ENCODE data around the gene ZNF467. TPM values are rescaled to one million over a fixed set of nuclear protein-coding genes. Genes with fewer than 3 reads are reported as not detected.

ZNF467 gene
- total RNA-seq, 1 experiment from 2014 or later, result 0.71 TPM

GRCh38 chr7:149811831-149812490 lies 38.6 kb upstream of the ZNF467 start:
- no peaks in the 10 kb centered on the region for H4K20me1 ChIP-seq (ENCODE audit: insufficient read depth, low read depth, low read length)
- H3K36me3 ChIP-seq (ENCODE audit: insufficient read depth, low read length), result no peaks in the 10 kb centered on the region
- no peaks in the 10 kb centered on the region for H3K9me2 ChIP-seq (replicated peaks; ENCODE audit: insufficient read depth, low read length)
- no peak overlapping the region for H3K27ac ChIP-seq (ENCODE audit: low read length)
- no peaks in the 10 kb centered on the region for H3K4me1 ChIP-seq (ENCODE audit: low read length)
- no peak overlapping the region for H3K9ac ChIP-seq (ENCODE audit: low read length)
- H3K4me2 ChIP-seq (ENCODE audit: low read depth, low read length, poor library complexity, severe bottlenecking), result no peak overlapping the region
- DNase-seq, result no peak
- no peaks in the 10 kb centered on the region for H3K79me2 ChIP-seq (ENCODE audit: low read length)
- H3K4me3 ChIP-seq (ENCODE audit: low read length), result no peak overlapping the region
- H2AFZ ChIP-seq (ENCODE audit: low read length), result no peak overlapping the region
- H3K9me3 ChIP-seq (ENCODE audit: low read length), result no peaks in the 10 kb centered on the region
- no peaks in the 10 kb centered on the region for H3K27me3 ChIP-seq (ENCODE audit: low read length)

DNA sequence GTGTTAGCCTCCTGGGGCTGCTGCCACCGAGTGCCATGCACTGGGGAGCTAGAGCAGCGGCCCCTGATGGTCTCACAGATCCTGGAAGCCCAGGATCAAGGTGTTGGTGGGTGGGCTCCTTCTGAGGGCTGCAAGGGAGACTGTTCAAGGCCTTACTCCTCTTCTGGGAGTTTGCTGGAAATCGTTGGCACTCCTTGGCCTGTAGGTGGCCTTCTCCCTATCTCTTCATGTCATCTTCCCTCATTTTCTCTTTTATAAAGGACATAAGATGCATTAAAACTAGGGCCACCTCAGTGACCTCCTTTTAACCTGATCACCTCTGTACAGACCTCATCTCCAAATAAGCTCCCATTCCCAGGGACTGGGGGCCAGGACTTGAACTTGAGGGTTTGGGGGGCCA lies 37.8 kb upstream of the ZNF467 start:
- Histone ChIP-seq H3K36me3 (ENCODE audit: insufficient read depth, low read length) (no peaks in the 10 kb centered on the region), H3K27me3 (ENCODE audit: low read length) (no peaks in the 10 kb centered on the region), H3K9me3 (ENCODE audit: low read length) (no peaks in the 10 kb centered on the region), H3K4me3 (ENCODE audit: low read length) (no peak overlapping the region), H3K79me2 (ENCODE audit: low read length) (no peaks in the 10 kb centered on the region), H3K27ac (ENCODE audit: low read length) (no peak overlapping the region), H3K4me1 (ENCODE audit: low read length) (no peaks in the 10 kb centered on the region), H3K4me2 (ENCODE audit: low read depth, low read length, poor library complexity, severe bottlenecking) (no peak overlapping the region), H4K20me1 (ENCODE audit: insufficient read depth, low read depth, low read length) (no peaks in the 10 kb centered on the region), H3K9ac (ENCODE audit: low read length) (no peak overlapping the region), H3K9me2 (replicated peaks; ENCODE audit: insufficient read depth, low read length) (no peaks in the 10 kb centered on the region), H2AFZ (ENCODE audit: low read length) (no peak overlapping the region)
- DNase-seq, result no peak

GRCh38 chr7:149809215-149809614 lies 35.8 kb upstream of the ZNF467 start:
- H3K4me2 ChIP-seq (ENCODE audit: low read depth, low read length, poor library complexity, severe bottlenecking), result no peak overlapping the region
- no peaks in the 10 kb centered on the region for H3K36me3 ChIP-seq (ENCODE audit: insufficient read depth, low read length)
- no peak overlapping the region for H3K9ac ChIP-seq (ENCODE audit: low read length)
- H3K9me3 ChIP-seq (ENCODE audit: low read length), result no peaks in the 10 kb centered on the region
- H4K20me1 ChIP-seq (ENCODE audit: insufficient read depth, low read depth, low read length), result no peaks in the 10 kb centered on the region
- H3K9me2 ChIP-seq (replicated peaks; ENCODE audit: insufficient read depth, low read length), result no peaks in the 10 kb centered on the region
- no peak overlapping the region for H3K27ac ChIP-seq (ENCODE audit: low read length)
- H3K4me3 ChIP-seq (ENCODE audit: low read length), result no peak overlapping the region
- no peaks in the 10 kb centered on the region for H3K4me1 ChIP-seq (ENCODE audit: low read length)
- no peak overlapping the region for H2AFZ ChIP-seq (ENCODE audit: low read length)
- DNase-seq, result no peak
- H3K79me2 ChIP-seq (ENCODE audit: low read length), result no peaks in the 10 kb centered on the region
- no peaks in the 10 kb centered on the region for H3K27me3 ChIP-seq (ENCODE audit: low read length)

GRCh38 chr7:149808311-149808710 lies 34.9 kb upstream of the ZNF467 start:
- no peaks in the 10 kb centered on the region for H3K9me2 ChIP-seq (replicated peaks; ENCODE audit: insufficient read depth, low read length)
- no peak overlapping the region for H3K4me2 ChIP-seq (ENCODE audit: low read depth, low read length, poor library complexity, severe bottlenecking)
- H3K9ac ChIP-seq (ENCODE audit: low read length), result no peak overlapping the region
- H3K36me3 ChIP-seq (ENCODE audit: insufficient read depth, low read length), result no peaks in the 10 kb centered on the region
- H3K4me3 ChIP-seq (ENCODE audit: low read length), result no peak overlapping the region
- DNase-seq, result no peak
- no peak overlapping the region for H3K27ac ChIP-seq (ENCODE audit: low read length)
- no peak overlapping the region for H2AFZ ChIP-seq (ENCODE audit: low read length)
- no peaks in the 10 kb centered on the region for H4K20me1 ChIP-seq (ENCODE audit: insufficient read depth, low read depth, low read length)
- no peaks in the 10 kb centered on the region for H3K4me1 ChIP-seq (ENCODE audit: low read length)
- no peaks in the 10 kb centered on the region for H3K79me2 ChIP-seq (ENCODE audit: low read length)
- no peaks in the 10 kb centered on the region for H3K27me3 ChIP-seq (ENCODE audit: low read length)
- H3K9me3 ChIP-seq (ENCODE audit: low read length), result no peaks in the 10 kb centered on the region

DNA sequence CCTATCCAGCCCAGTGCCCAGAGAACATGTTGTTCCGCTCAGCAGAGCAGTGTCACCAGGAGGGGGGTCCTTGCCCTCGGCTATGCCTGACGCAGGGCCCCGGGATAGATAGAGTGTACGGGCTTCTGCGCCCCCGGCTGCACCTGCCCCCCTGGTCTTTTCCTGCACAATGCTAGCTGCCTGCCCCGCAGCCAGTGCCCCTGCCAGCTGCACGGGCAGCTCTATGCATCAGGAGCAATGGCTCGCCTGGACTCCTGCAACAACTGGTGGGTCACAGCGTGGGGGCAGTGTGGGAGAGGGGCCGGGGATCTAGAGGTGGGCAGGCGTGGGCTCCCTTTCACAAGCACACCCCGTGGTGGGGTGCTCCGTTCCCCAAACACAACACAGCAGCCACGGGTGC lies 33.3 kb upstream of the ZNF467 start:
- Histone ChIP-seq H3K79me2 (ENCODE audit: low read length) (no peaks in the 10 kb centered on the region), H2AFZ (ENCODE audit: low read length) (no peak overlapping the region), H3K9me2 (replicated peaks; ENCODE audit: insufficient read depth, low read length) (no peaks in the 10 kb centered on the region), H3K4me3 (ENCODE audit: low read length) (no peak overlapping the region), H3K36me3 (ENCODE audit: insufficient read depth, low read length) (no peaks in the 10 kb centered on the region), H4K20me1 (ENCODE audit: insufficient read depth, low read depth, low read length) (no peaks in the 10 kb centered on the region), H3K27me3 (ENCODE audit: low read length) (no peaks in the 10 kb centered on the region), H3K27ac (ENCODE audit: low read length) (no peak overlapping the region), H3K9ac (ENCODE audit: low read length) (no peak overlapping the region), H3K4me1 (ENCODE audit: low read length) (no peaks in the 10 kb centered on the region), H3K9me3 (ENCODE audit: low read length) (no peaks in the 10 kb centered on the region), H3K4me2 (ENCODE audit: low read depth, low read length, poor library complexity, severe bottlenecking) (no peak overlapping the region)
- DNase-seq, result no peak

GRCh38 chr7:149804106-149804505 lies 30.7 kb upstream of the ZNF467 start:
- H3K4me1 ChIP-seq (ENCODE audit: low read length), result no peaks in the 10 kb centered on the region
- no peaks in the 10 kb centered on the region for H3K9me3 ChIP-seq (ENCODE audit: low read length)
- no peaks in the 10 kb centered on the region for H3K27me3 ChIP-seq (ENCODE audit: low read length)
- no peak overlapping the region for H2AFZ ChIP-seq (ENCODE audit: low read length)
- H3K79me2 ChIP-seq (ENCODE audit: low read length), result no peaks in the 10 kb centered on the region
- H3K9ac ChIP-seq (ENCODE audit: low read length), result no peak overlapping the region
- H4K20me1 ChIP-seq (ENCODE audit: insufficient read depth, low read depth, low read length), result no peaks in the 10 kb centered on the region
- DNase-seq, result no peak
- H3K4me3 ChIP-seq (ENCODE audit: low read length), result no peak overlapping the region
- no peaks in the 10 kb centered on the region for H3K9me2 ChIP-seq (replicated peaks; ENCODE audit: insufficient read depth, low read length)
- H3K4me2 ChIP-seq (ENCODE audit: low read depth, low read length, poor library complexity, severe bottlenecking), result no peak overlapping the region
- no peaks in the 10 kb centered on the region for H3K36me3 ChIP-seq (ENCODE audit: insufficient read depth, low read length)
- H3K27ac ChIP-seq (ENCODE audit: low read length), result no peak overlapping the region

DNA sequence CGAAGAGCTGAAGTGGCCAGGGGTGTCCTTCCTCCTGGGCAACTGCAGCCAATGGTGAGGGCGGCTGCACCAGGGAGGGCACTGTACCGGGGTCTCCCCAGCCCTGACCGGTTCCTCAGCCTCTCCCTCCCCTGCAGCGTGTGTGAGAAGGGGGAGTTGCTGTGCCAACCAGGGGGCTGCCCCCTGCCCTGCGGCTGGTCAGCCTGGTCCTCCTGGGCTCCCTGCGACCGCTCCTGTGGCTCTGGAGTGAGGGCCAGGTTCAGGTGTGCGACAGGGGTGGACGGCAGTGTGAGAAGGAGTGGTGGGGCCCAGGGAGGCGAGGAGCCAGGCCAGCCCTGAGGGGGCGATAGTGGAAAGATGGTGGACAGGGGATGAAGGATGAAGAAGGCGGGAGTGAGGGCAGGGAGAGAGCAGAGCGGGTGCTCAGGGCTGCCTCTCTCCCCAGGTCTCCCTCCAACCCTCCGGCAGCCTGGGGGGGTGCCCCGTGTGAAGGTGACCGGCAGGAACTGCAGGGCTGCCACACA lies 30.2 kb upstream of the ZNF467 start:
- no peak overlapping the region for H3K9ac ChIP-seq (ENCODE audit: low read length)
- H3K9me3 ChIP-seq (ENCODE audit: low read length), result no peaks in the 10 kb centered on the region
- H3K27ac ChIP-seq (ENCODE audit: low read length), result no peak overlapping the region
- no peaks in the 10 kb centered on the region for H3K9me2 ChIP-seq (replicated peaks; ENCODE audit: insufficient read depth, low read length)
- H3K4me1 ChIP-seq (ENCODE audit: low read length), result no peaks in the 10 kb centered on the region
- no peak for DNase-seq
- no peak overlapping the region for H3K4me2 ChIP-seq (ENCODE audit: low read depth, low read length, poor library complexity, severe bottlenecking)
- no peaks in the 10 kb centered on the region for H3K27me3 ChIP-seq (ENCODE audit: low read length)
- H3K36me3 ChIP-seq (ENCODE audit: insufficient read depth, low read length), result no peaks in the 10 kb centered on the region
- H4K20me1 ChIP-seq (ENCODE audit: insufficient read depth, low read depth, low read length), result no peaks in the 10 kb centered on the region
- no peaks in the 10 kb centered on the region for H3K79me2 ChIP-seq (ENCODE audit: low read length)
- no peak overlapping the region for H2AFZ ChIP-seq (ENCODE audit: low read length)
- no peak overlapping the region for H3K4me3 ChIP-seq (ENCODE audit: low read length)

DNA sequence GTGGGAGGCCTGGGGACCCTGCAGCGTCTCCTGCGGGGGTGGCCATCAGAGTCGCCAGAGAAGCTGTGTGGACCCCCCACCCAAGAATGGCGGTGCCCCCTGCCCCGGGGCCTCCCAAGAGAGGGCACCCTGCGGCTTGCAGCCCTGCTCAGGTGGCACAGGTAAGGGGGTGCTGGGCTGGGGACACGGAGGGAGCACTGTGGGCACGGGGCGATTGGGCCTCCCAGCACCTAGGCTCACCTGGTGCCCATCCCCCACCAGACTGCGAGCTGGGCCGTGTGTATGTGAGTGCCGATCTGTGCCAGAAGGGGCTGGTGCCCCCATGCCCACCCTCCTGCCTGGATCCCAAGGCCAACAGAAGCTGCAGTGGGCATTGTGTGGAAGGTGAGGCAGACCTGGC lies 29.6 kb upstream of the ZNF467 start:
- Histone ChIP-seq H3K9me3 (ENCODE audit: low read length) (no peaks in the 10 kb centered on the region), H3K9me2 (replicated peaks; ENCODE audit: insufficient read depth, low read length) (no peaks in the 10 kb centered on the region), H3K4me2 (ENCODE audit: low read depth, low read length, poor library complexity, severe bottlenecking) (no peak overlapping the region), H3K27me3 (ENCODE audit: low read length) (no peaks in the 10 kb centered on the region), H3K4me3 (ENCODE audit: low read length) (no peak overlapping the region), H3K79me2 (ENCODE audit: low read length) (no peaks in the 10 kb centered on the region), H4K20me1 (ENCODE audit: insufficient read depth, low read depth, low read length) (no peaks in the 10 kb centered on the region), H3K27ac (ENCODE audit: low read length) (no peak overlapping the region), H3K36me3 (ENCODE audit: insufficient read depth, low read length) (no peaks in the 10 kb centered on the region), H3K4me1 (ENCODE audit: low read length) (no peaks in the 10 kb centered on the region), H2AFZ (ENCODE audit: low read length) (no peak overlapping the region), H3K9ac (ENCODE audit: low read length) (no peak overlapping the region)
- no peak for DNase-seq
